Lower leg skin (tissue), 3 donors: ENCODE data around the gene CFLAR.

ENCODE experiments used
- CTCF ChIP-seq, 3 donors: fragments of 450-650 bp; IDR thresholded peaks; one replicate each; pipeline ENCODE4 v1.5.1; 2016; ENCODE audit warnings: antibody characterized with exemption in 3 of 3, mild to moderate bottlenecking in 3 of 3, moderate library complexity in 2 of 3
- POLR2A ChIP-seq, 2 donors: fragments of 450-650 bp; IDR thresholded peaks; one replicate each; pipeline ENCODE4 v1.6.1; 2016 to 2017; ENCODE audit warnings: antibody characterized with exemption in 2 of 2, mild to moderate bottlenecking in 1 of 2, moderate library complexity in 1 of 2

DNA sequence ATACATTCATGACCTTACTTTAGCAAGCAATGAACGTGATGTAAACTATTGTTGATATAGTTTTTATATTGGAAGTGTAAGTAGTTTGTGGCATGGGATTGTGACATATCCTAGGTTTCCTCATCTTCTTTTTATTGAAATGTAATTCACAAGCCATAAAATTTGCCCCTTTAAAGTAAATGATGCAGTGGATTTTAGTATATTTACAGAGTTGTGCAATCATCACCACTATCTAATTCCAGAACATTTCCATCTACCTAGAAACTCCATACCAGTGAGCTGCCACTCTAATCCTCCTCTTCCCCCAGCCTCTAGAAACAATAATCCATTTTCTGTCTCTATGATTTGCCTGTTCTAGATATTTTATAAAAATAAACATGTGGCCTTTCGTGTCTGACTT is 56.3 kb downstream of the CFLAR start:
- no peak for TF ChIP-seq POLR2A (IDR thresholded peaks at IDR 0.05)
- no peak for TF ChIP-seq CTCF (IDR thresholded peaks at IDR 0.05)
